HepG2 (cell line): ENCODE measurements around the gene GPS1. TPM values are rescaled to one million over a fixed set of nuclear protein-coding genes. Genes with fewer than 3 reads are reported as not detected.
A peak's percentile ranks its signal among the peaks of the same experiment; 100 is the strongest.

Experiments
- BORCS8-MEF2B ChIP-seq: sonication (generic); formaldehyde crosslinking; IDR thresholded peaks from 2 replicates; pipeline ENCODE4 v1.8.0; 2022; ENCODE audit warnings: mild to moderate bottlenecking, missing genetic modification reagents
- MYC ChIP-seq: sonication (generic); formaldehyde crosslinking; IDR thresholded peaks from 2 replicates; pipeline ENCODE4 v1.9.0; 2021; ENCODE audit warnings: missing genetic modification reagents, borderline replicate concordance
- POLR2AphosphoS2 ChIP-seq: IDR thresholded peaks from 2 replicates; pipeline ENCODE4 v1.6.1; 2011; ENCODE audit warnings: low read depth, low read length, improper control_type of control experiment
- POLR2G ChIP-seq: fragments of 200-400 bp; formaldehyde crosslinking; IDR thresholded peaks from 2 replicates; pipeline ENCODE4 v1.6.1; 2018; ENCODE audit warnings: mild to moderate bottlenecking, low read depth, low read length, moderate library complexity
- RBFOX2 ChIP-seq: fragments of 200-400 bp; formaldehyde crosslinking; IDR thresholded peaks from 2 replicates; pipeline ENCODE4 v1.6.1; 2017; ENCODE audit warnings: low read depth, mild to moderate bottlenecking, low read length
- RFXAP ChIP-seq: sonication (generic); formaldehyde crosslinking; IDR thresholded peaks from 2 replicates; pipeline ENCODE4 v1.4.0; 2020; ENCODE audit warnings: missing genetic modification reagents, borderline replicate concordance
- RNF2 ChIP-seq: fragments of 450-650 bp; conservative IDR thresholded peaks from 2 replicates; pipeline ENCODE4 v1.6.1; 2016; ENCODE audit warnings: low read depth
- SRSF1 ChIP-seq: fragments of 200-400 bp; formaldehyde crosslinking; optimal IDR thresholded peaks from 2 replicates; pipeline ENCODE3; 2017; ENCODE audit warnings: mild to moderate bottlenecking, low read depth, low read length, moderate library complexity
- ZNF547 ChIP-seq: sonication (generic); formaldehyde crosslinking; IDR thresholded peaks from 2 replicates; pipeline ENCODE4 v1.5.1; 2020; ENCODE audit warnings: mild to moderate bottlenecking, missing genetic modification reagents
- ZNF780A ChIP-seq: sonication (generic); formaldehyde crosslinking; IDR thresholded peaks from 2 replicates; pipeline ENCODE4 v1.8.0; 2022; ENCODE audit warnings: mild to moderate bottlenecking, missing genetic modification reagents, moderate library complexity
- ZSCAN31 ChIP-seq: sonication (generic); formaldehyde crosslinking; IDR thresholded peaks from 2 replicates; pipeline ENCODE4 v1.5.0; 2020; ENCODE audit warnings: low read depth, mild to moderate bottlenecking, missing genetic modification reagents
- polyA plus RNA-seq, 8 experiments: library from polyadenylated mRNA; depleted of rRNA in 3 of 8; stranded (reverse) in 7 of 8; unstranded in 1 of 8; fragments of >200 nt; fragmentation: Illumina TruSeq in 4 of 8; extraction: Trizol in 4 of 8; gene quantifications; 2 replicates each; pipeline versions ENCODE4 v1.2.1 to v1.2.3, GENCODE V29; 2011 to 2016; ENCODE audit warnings: low read depth in 4 of 8, missing spikeins in 1 of 8, mixed read lengths in 1 of 8; ENCODE audit not compliant: insufficient read depth in 1 of 8
- total RNA-seq, 5 experiments: library from RNA; depleted of rRNA; stranded (reverse); fragments of >200 nt; fragmentation: Illumina TruSeq; extraction: Trizol; gene quantifications; 2 replicates each; pipeline ENCODE4 v1.2.3, GENCODE V29; 2016; ENCODE audit warnings: low read depth in 1 of 5
- TF ChIP-seq, protein P1 (sequence below): sonication (generic); formaldehyde crosslinking; IDR thresholded peaks from 2 replicates; pipeline ENCODE4 v1.4.0; 2020; ENCODE audit warnings: missing genetic modification reagents
- TF ChIP-seq, protein P2 (sequence below): IDR thresholded peaks from 2 replicates; pipeline ENCODE4 v1.6.1; 2016; ENCODE audit warnings: mild to moderate bottlenecking
- TF ChIP-seq, protein P3 (sequence below): sonication (generic); formaldehyde crosslinking; IDR thresholded peaks from 2 replicates; pipeline ENCODE4 v1.9.0; 2022; ENCODE audit warnings: missing genetic modification reagents, mild to moderate bottlenecking, borderline replicate concordance
- TF ChIP-seq, protein P4 (sequence below): sonication (generic); formaldehyde crosslinking; IDR thresholded peaks from 2 replicates; pipeline ENCODE4 v1.5.0; 2020; ENCODE audit warnings: missing genetic modification reagents
- TF ChIP-seq, protein P5 (sequence below): sonication (generic); formaldehyde crosslinking; IDR thresholded peaks from 2 replicates; pipeline ENCODE4 v1.8.0; 2022; ENCODE audit warnings: mild to moderate bottlenecking, missing genetic modification reagents, moderate library complexity

Gene GPS1
- total and polyA plus RNA-seq, 2 of the 13 experiments (the other 11 are each of a cell fraction or from before 2014, with no cell fraction given): 124 to 128 TPM

DNA sequence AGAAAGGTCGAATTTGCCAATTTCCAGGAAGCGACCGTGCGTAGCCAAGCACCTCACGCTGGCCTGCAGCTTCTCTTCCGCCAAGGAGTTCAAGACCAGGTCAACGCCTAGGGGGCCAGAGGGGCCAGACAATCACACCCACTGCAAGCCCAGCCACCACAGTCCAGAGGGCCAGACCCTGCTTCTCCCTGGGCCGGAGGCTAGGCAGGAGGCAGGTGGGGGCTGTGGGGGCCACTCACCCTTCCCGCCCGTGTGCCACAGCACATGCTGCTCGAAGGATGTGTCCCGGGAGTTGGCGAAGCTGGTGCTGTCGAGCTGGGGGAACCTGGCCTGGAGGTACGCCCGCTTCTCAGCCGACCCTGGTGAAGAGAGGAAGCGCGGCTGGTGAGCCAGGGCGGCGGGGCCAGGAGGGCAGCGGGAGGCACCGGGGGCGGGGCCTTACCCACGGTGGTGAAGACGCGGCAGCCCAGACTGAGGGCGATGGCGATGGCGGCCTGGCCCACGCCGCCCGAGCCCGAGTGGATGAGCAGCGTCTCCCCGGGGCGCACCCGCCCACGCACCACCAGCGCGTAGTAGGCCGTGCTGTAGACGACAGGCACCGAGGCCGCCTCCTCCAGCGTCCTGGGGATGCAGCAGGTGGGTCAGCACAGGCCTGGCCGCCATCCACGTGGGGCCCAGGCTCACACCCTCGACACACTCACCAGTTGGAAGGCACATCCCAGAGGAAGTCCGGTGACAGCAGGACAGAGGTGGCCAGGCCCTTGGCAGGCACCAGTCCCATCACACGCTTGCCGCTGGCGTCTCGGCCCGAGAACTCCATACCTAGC is 32.0 kb downstream of the GPS1 start (continued):
- TF ChIP-seq, protein P1, sequence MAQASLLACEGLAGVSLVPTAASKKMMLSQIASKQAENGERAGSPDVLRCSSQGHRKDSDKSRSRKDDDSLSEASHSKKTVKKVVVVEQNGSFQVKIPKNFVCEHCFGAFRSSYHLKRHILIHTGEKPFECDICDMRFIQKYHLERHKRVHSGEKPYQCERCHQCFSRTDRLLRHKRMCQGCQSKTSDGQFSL: no peak
- TF ChIP-seq ZNF547 (CRISPR knock-in tag) (0 out of 2 replicates have a peak, but pooled peaks have one; percentile 29), POLR2AphosphoS2 (peak; percentile 37; the same call in 1 of the 2 replicates), POLR2G (no peak), RFXAP (CRISPR knock-in tag) (no peak), SRSF1 (no peak), BORCS8-MEF2B (CRISPR knock-in tag) (peak; percentile 53; the same call in 1 of the 2 replicates), MYC (CRISPR knock-in tag) (peak; percentile 18; the same call in 1 of the 2 replicates), RNF2 (no peak), ZNF780A (CRISPR knock-in tag) (no peak), RBFOX2 (peak; percentile 89), ZSCAN31 (CRISPR knock-in tag) (no peak)
- TF ChIP-seq, protein P2, sequence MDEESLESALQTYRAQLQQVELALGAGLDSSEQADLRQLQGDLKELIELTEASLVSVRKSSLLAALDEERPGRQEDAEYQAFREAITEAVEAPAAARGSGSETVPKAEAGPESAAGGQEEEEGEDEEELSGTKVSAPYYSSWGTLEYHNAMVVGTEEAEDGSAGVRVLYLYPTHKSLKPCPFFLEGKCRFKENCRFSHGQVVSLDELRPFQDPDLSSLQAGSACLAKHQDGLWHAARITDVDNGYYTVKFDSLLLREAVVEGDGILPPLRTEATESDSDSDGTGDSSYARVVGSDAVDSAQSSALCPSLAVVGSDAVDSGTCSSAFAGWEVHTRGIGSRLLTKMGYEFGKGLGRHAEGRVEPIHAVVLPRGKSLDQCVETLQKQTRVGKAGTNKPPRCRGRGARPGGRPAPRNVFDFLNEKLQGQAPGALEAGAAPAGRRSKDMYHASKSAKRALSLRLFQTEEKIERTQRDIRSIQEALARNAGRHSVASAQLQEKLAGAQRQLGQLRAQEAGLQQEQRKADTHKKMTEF: no peak
- TF ChIP-seq, protein P3, sequence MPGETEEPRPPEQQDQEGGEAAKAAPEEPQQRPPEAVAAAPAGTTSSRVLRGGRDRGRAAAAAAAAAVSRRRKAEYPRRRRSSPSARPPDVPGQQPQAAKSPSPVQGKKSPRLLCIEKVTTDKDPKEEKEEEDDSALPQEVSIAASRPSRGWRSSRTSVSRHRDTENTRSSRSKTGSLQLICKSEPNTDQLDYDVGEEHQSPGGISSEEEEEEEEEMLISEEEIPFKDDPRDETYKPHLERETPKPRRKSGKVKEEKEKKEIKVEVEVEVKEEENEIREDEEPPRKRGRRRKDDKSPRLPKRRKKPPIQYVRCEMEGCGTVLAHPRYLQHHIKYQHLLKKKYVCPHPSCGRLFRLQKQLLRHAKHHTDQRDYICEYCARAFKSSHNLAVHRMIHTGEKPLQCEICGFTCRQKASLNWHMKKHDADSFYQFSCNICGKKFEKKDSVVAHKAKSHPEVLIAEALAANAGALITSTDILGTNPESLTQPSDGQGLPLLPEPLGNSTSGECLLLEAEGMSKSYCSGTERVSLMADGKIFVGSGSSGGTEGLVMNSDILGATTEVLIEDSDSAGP (CRISPR knock-in tag): no peak
- TF ChIP-seq, protein P4, sequence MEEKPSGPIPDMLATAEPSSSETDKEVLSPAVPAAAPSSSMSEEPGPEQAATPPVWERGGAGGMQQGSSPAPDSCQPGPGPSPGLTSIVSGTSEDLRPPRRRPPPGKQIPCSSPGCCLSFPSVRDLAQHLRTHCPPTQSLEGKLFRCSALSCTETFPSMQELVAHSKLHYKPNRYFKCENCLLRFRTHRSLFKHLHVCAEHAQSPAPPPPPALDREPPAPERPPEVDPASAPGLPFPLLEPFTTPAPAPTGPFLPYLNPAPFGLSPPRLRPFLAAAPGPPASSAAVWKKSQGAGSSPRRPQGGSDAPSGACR (CRISPR knock-in tag): no peak
- TF ChIP-seq, protein P5, sequence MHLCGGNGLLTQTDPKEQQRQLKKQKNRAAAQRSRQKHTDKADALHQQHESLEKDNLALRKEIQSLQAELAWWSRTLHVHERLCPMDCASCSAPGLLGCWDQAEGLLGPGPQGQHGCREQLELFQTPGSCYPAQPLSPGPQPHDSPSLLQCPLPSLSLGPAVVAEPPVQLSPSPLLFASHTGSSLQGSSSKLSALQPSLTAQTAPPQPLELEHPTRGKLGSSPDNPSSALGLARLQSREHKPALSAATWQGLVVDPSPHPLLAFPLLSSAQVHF: no peak
